HG02885 (cell line): ENCODE measurements around the gene ORMDL1.

Source experiments
- ATAC-seq: cut with Tn5 transposase; IDR thresholded peaks from one replicate; pipeline ENCODE4 v1.9.1; 2021; ENCODE audit warnings: mild to moderate bottlenecking; ENCODE audit not compliant: unreplicated experiment, poor library complexity

Gene ORMDL1

GRCh38 chr2:189783927-189784867 lies at the start of gene ORMDL1, which contains the start of gene PMS1:
Gene ORMDL1, minus strand, starts transcription at chr2:189784339. Its CDS starts 1,744 bp downstream, at chr2:189782595.
Gene PMS1, plus strand, starts transcription at chr2:189784450. Its CDS starts 7,360 bp downstream, at chr2:189791810.
- ATAC-seq, result peak; percentile 93

DNA sequence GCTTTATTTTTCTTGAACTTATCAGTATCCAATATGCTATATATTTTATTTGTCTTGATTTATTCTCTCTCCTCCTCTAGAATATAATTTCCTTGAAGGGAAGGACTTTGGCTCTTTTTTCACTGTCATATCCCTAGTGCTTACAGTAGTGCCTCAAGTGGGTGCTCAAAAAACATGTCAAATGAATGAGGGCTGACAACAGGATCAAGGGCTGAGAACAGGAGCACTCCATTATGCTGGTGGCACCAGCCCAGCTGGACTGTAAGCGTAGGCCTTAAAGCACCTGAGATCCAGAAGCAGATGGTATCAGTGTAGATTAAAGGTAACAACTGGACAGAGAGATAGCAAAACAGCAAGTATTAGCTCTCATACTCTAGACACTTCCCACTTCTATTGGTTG lies 46.4 kb upstream of the ORMDL1 start:
- ATAC-seq, result no peak

DNA sequence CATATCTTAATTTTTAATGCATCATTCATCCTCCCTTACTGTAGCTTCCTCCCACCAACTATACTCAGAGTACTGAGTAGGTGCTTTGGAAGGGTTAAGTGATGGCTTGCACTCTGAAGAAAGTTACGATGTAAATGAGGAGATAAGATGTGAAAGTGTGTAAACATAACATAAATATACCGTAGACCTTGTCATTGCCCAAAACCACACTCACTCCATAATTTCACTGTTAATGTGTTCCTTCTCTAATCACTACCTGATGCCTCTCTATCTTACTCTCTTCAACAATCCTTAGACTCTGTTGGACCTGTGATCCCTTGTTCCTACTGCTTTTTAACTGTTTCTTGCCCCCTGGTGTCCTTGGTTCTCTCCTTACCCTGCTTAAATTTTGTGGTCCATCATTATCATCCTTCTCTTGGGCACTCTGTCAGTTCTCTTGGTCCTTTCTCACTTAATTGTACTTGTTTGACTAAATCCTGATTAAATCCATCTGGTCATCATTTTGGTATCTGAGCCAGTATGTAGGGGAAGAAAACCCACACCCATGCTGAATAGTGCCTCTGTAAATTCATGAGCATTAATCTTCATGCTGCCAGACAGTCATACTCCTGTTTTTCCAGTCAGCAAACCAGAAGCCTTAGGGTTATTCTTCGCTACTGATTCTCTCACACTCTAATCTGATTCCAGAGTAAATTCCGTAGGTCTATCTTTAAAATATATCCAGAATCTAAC lies 45.1 kb upstream of the ORMDL1 start:
- no peak for ATAC-seq

GRCh38 chr2:189826039-189826438 lies 41.9 kb upstream of the ORMDL1 start:
- ATAC-seq, result no peak

GRCh38 chr2:189824694-189825396 lies 40.7 kb upstream of the ORMDL1 start:
- ATAC-seq, result no peak

DNA sequence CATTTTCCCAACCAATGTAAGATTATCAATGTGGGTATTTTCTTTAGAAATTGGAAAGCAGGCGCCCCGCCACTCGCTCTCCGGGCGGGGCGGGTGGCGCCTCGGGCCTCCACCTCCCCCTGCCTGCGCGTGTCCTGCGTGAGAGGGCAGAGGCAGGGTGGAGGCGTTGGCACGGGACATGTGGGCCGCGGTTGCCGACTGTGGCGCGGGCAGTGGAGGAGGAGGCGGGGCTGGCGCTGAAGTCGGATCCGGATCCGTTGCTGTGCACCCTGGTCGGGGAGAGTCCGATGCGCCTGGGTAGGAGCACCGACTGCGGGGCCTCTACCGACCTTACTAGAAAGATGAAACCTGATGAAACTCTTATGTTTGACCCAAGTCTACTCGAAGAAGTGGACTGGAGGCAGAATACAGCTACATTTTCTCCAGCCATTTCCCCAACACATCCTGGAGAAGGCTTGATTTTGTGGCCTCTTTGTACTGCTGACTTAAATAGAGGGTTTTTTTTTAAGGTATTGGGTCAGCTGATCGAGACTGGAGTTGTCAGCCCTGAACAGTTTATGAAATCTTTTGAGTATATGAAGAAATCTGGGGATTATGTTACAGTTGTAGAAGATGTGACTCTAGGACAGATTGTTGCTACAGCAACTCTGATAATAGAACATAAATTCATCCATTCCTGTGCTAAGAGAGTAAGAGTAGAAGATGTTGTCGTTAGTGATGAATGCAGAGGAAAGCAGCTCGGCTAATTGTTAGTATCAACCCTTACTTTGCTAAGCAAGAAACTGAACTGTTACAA lies 38.0 kb upstream of the ORMDL1 start:
- no peak for ATAC-seq

DNA sequence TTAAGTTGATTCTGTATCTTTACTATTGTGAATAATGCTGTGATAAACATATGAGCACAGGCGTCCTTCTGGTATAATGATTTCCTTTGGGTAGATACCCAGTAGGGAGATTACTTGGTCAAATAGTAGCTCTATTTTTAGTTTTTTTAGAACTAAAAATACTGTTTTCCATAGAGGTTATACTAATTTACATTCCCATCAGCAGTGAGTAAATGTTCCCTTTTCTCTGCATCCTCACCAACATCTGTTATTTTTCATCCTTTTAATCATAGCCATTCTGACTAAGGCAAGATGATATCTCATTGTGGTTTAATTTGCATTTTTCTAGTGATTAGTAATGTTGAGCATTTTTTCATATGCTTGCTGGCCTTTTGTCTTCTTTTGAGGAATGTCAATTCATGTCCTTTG lies 35.2 kb upstream of the ORMDL1 start:
- ATAC-seq, result no peak

DNA sequence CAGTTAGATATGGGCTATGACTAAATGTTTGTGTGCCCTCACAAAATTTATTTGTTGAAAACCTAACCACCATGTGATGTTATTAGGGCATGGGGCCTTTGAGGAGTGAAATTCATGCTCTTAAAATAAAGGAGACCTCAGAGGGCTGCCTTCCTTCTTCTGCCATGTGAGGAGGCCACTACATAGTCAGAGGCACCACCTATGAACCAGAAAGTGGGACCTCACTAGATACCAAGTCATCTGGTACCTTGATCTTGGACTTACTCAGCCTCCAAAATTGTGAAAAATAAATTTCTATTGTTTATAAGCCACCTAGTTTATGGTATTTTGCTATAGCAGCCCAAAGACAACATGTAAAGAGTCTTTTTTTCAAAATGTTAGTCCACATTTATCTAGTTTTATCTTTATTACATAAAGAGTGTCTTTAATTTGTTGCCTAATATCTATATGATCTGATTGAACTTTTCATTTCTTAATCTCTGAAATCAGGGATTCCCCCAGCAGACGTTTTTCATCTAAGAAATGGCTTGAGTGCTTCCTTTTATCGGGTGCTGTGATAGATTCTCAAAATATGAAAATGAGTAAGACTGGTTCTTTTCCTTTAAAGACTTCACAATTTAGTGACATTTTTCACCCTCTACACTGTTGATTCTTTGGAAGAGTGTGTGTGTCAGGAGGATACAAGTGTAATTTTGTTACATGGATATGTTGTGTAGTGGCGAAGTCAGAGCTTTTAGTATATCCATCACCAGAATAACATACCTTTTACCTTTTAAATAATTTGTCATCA lies 34.3 kb upstream of the ORMDL1 start:
- no peak for ATAC-seq

DNA sequence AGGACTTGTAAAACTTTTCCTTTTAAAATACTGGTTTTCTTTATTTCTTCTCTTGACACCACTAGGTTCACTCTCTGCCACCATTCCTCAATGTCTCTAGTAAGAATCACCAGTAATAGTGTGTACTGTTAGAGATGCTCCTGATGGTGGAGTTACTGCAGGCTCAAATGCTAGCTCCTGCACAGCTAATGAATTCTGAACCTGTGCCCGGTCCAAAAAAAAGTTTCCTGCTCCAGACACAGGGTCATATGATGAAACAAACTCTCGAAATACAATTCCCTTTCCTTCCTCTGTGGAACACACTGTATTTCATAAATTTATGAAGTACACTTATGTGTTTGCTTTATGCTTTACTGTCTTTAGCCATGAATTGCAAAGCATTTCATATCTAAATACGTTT lies 19.3 kb upstream of the ORMDL1 start:
- no peak for ATAC-seq

DNA sequence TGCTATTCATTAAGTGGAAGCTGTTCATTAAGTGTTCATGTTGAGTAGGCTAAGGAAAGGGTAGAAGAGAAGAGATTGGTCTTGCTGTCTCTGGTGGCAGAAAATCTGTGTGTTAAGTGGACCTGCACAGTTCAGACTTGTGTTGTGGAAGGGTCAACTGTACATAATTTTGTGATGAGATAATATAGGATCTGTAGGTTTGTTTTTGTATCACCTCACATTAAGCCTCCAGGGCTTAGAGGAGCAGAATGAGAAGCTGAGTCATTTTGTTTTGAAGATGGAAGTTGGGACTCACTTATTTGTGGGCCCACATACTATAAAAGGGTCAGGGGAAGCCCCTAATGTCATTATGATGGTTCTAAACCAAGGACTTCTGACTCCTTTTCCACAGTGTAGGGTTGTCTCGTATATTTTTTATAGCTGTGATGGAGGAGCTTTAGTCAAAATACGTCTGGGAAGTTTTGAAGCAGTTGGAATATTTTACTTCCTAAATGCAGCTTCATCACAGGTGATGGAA lies 18.3 kb upstream of the ORMDL1 start:
- ATAC-seq, result no peak

GRCh38 chr2:189799531-189799930 lies 15.4 kb upstream of the ORMDL1 start:
- ATAC-seq, result no peak

DNA sequence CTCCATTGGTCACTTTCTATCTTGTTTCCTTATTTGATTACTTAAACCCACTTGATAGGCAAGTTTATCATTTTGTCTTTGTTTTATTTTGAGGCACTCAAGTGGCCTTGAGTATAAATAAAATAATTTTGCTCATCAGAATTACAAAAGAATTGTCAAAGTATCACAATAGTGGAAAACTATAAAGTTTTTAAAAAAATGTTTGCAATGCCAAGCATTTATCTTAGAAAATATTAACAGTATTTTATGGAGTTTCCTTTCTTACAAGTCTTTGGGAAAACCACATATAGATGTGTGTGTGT lies 14.8 kb upstream of the ORMDL1 start:
- no peak for ATAC-seq

GRCh38 chr2:189798312-189799029 lies 14.3 kb upstream of the ORMDL1 start:
- ATAC-seq, result peak; percentile 81

DNA sequence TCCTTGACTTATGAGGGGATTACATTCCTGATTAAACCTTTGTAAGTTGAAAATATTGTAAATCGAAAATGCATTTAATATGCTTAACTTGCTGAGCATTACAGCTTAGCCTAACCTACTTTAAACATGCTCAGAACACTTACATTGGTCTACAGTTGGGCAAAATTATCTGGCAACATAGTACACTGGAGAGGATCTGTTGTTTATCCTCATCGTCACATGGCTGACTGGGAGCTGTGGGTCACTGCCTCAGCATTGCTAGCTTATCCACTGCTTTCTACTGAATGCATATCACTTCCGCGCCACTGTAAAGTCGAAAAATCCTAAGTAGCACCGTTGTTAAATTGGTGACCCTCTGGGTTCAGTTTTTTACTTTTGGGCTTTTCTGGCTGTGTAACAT lies 13.8 kb upstream of the ORMDL1 start:
- ATAC-seq, result no peak

DNA sequence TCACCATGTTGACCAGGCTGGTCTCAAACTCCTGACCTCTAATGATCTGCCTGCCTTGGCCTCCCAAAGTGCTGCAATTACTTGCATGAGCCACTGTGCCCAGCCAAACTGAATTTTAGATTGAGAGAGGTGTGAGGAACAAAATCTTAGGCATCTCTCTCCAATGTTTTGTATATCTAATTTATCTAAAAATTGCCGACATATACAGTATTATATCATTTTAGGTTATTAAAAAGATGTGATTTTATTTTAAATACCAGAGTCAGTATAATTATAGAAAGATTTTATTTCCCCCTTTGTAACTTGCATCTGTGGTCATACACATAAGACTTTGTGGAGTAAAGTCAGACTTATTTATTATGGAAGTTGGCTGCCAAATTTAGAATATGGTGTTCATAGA lies 10.2 kb upstream of the ORMDL1 start:
- no peak for ATAC-seq

- ATAC-seq, result peak; percentile 58
These were observed 7.4 kb upstream of the ORMDL1 start for GRCh38 chr2:189791338-189792042.

- ATAC-seq, result peak; percentile 22
These were observed 650 bp downstream of the ORMDL1 start for GRCh38 chr2:189783451-189783926.

GRCh38 chr2:189782221-189782671 lies 1.9 kb downstream of the ORMDL1 start:
- ATAC-seq, result no peak
